Measurements from ENCODE around the gene SORCS1.
"Not testable (repeated sequence)": the region's sequence is repeated elsewhere in the genome, so short reads cannot be mapped to it uniquely, and the experiment has no call there.

The SORCS1 gene

DNA sequence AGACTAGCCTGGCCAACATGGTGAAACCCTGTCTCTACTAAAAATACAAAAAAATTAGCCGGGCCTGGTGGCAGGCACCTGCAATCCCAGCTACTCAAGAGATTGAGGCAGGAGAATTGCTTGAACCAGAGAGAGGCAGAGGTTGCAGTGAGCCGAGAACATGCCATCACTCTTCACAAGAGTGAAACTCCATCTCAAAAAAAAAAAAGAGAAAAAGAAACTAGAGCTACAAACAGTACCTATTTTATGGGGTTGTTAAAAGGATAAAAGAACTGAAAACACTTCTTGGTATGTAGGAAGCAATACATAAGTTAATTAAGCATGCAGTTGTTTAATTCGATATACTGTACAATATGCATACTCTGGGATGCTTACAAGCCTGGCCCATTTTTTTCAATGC lies 216.9 kb downstream of the SORCS1 start:
- no peak overlapping the region for H3K27ac ChIP-seq (ENCODE audit: low read depth, low read length, severe bottlenecking)
- H3K4me3 ChIP-seq (ENCODE audit: extremely low read depth, insufficient read depth, low read length, poor library complexity, severe bottlenecking), result no peak overlapping the region
- H3K36me3 ChIP-seq (ENCODE audit: control insufficient read depth, insufficient read depth, low read length), result no peaks in the 10 kb centered on the region
- H3K9me3 ChIP-seq (ENCODE audit: control insufficient read depth, low read length), result no peaks in the 10 kb centered on the region
- 90% methylated on average over 2 of the region's 3 CpGs; no CpG with 5 or more reads in 1 of the 2 experiments for WGBS, 2 experiments (ENCODE audit: insufficient coverage in 2 of 2)
- H3K4me1 ChIP-seq (ENCODE audit: control insufficient read depth, insufficient read depth, low read length, poor library complexity, severe bottlenecking), result no peaks in the 10 kb centered on the region

- Histone ChIP-seq H3K9me3 (ENCODE audit: control insufficient read depth, low read length) (no peaks in the 10 kb centered on the region), H3K36me3 (ENCODE audit: control insufficient read depth, insufficient read depth, low read length) (no peaks in the 10 kb centered on the region), H3K4me3 (ENCODE audit: extremely low read depth, insufficient read depth, low read length, poor library complexity, severe bottlenecking) (no peak overlapping the region), H3K27ac (ENCODE audit: low read depth, low read length, severe bottlenecking) (no peak overlapping the region), H3K4me1 (ENCODE audit: control insufficient read depth, insufficient read depth, low read length, poor library complexity, severe bottlenecking) (no peaks in the 10 kb centered on the region)
- 85 to 96% methylated on average over 3 of the region's 4 CpGs for WGBS, 2 experiments (ENCODE audit: insufficient coverage in 2 of 2)
These were observed 222.4 kb downstream of the SORCS1 start for GRCh38 chr10:106942035-106942662.

DNA sequence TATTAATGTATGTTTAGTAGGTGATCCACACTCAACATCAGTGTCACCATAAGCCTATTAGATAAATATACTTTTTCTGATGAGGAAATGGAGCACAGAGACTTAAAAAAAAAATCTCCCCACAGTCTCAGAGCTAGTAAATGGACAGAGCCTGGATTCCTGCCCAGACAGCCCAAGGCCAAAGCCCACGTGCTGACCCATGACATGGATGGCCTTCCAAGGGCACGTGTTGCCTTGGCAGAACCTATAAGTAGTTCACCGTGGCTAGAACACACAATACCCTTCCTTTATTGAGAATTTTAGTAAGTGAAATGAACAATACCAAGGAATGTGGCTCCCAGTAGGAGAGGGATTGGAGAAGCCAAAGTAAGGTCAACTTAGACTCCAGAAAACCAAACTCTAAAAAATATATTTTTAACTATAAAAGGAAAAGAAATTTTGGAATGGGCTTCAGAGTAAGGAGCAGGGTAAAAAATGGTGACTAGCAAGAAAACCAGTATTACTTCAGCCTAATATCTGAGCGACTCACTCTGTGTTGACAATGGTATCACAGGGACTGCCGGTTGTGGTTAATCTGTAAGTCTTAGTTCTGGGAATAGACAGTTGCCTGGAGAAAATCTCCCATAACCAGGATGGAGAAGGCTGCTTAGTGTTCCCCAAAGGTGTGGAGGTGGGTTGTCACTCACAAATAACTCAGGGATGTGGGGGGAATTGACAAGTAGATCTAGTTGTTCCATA lies 223.0 kb downstream of the SORCS1 start:
- H3K9me3 ChIP-seq (ENCODE audit: control insufficient read depth, low read length), result no peaks in the 10 kb centered on the region
- no peak overlapping the region for H3K4me3 ChIP-seq (ENCODE audit: extremely low read depth, insufficient read depth, low read length, poor library complexity, severe bottlenecking)
- no peak overlapping the region for H3K27ac ChIP-seq (ENCODE audit: low read depth, low read length, severe bottlenecking)
- 72 to 75% methylated on average over 1 to 3 of the region's 5 CpGs for WGBS, 2 experiments (ENCODE audit: insufficient coverage in 2 of 2)
- no peaks in the 10 kb centered on the region for H3K36me3 ChIP-seq (ENCODE audit: control insufficient read depth, insufficient read depth, low read length)
- H3K4me1 ChIP-seq (ENCODE audit: control insufficient read depth, insufficient read depth, low read length, poor library complexity, severe bottlenecking), result no peaks in the 10 kb centered on the region

- no peak overlapping the region for H3K27ac ChIP-seq (ENCODE audit: low read depth, low read length, severe bottlenecking)
- no peaks in the 10 kb centered on the region for H3K4me1 ChIP-seq (ENCODE audit: control insufficient read depth, insufficient read depth, low read length, poor library complexity, severe bottlenecking)
- 88% methylated on average over 1 of the region's 1 CpG; no CpG with 5 or more reads in 1 of the 2 experiments for WGBS, 2 experiments (ENCODE audit: insufficient coverage in 2 of 2)
- H3K36me3 ChIP-seq (ENCODE audit: control insufficient read depth, insufficient read depth, low read length), result no peaks in the 10 kb centered on the region
- no peaks in the 10 kb centered on the region for H3K9me3 ChIP-seq (ENCODE audit: control insufficient read depth, low read length)
- no peak overlapping the region for H3K4me3 ChIP-seq (ENCODE audit: extremely low read depth, insufficient read depth, low read length, poor library complexity, severe bottlenecking)
These were observed 226.0 kb downstream of the SORCS1 start for GRCh38 chr10:106938513-106938912.

GRCh38 chr10:106935978-106936451 lies 228.5 kb downstream of the SORCS1 start:
- Histone ChIP-seq H3K36me3 (ENCODE audit: control insufficient read depth, insufficient read depth, low read length) (no peaks in the 10 kb centered on the region), H3K4me3 (ENCODE audit: extremely low read depth, insufficient read depth, low read length, poor library complexity, severe bottlenecking) (no peak overlapping the region), H3K4me1 (ENCODE audit: control insufficient read depth, insufficient read depth, low read length, poor library complexity, severe bottlenecking) (no peaks in the 10 kb centered on the region), H3K27ac (ENCODE audit: low read depth, low read length, severe bottlenecking) (no peak overlapping the region), H3K9me3 (ENCODE audit: control insufficient read depth, low read length) (no peaks in the 10 kb centered on the region)

- WGBS, 2 experiments (ENCODE audit: insufficient coverage in 2 of 2), result no CpG with 5 or more reads among the region's 1 CpG
- Histone ChIP-seq H3K36me3 (ENCODE audit: control insufficient read depth, insufficient read depth, low read length) (no peaks in the 10 kb centered on the region), H3K4me3 (ENCODE audit: extremely low read depth, insufficient read depth, low read length, poor library complexity, severe bottlenecking) (no peak overlapping the region)
These were observed 232.7 kb downstream of the SORCS1 start for GRCh38 chr10:106931853-106932249.

GRCh38 chr10:106931159-106931852 lies 233.2 kb downstream of the SORCS1 start:
- Histone ChIP-seq H3K4me1 (ENCODE audit: control insufficient read depth, insufficient read depth, low read length, poor library complexity, severe bottlenecking) (no peaks in the 10 kb centered on the region), H3K9me3 (ENCODE audit: control insufficient read depth, low read length) (no peaks in the 10 kb centered on the region)

More at GRCh38 chr10:106931853-106932249, 232.7 kb downstream of the SORCS1 start:
- Histone ChIP-seq H3K27ac (ENCODE audit: low read depth, low read length, severe bottlenecking) (no peak overlapping the region), H3K4me1 (ENCODE audit: control insufficient read depth, insufficient read depth, low read length, poor library complexity, severe bottlenecking) (no peaks in the 10 kb centered on the region), H3K9me3 (ENCODE audit: control insufficient read depth, low read length) (no peaks in the 10 kb centered on the region)

GRCh38 chr10:106930751-106931150 lies 233.8 kb downstream of the SORCS1 start:
- no peaks in the 10 kb centered on the region for H3K36me3 ChIP-seq (ENCODE audit: control insufficient read depth, insufficient read depth, low read length)
- H3K4me1 ChIP-seq (ENCODE audit: control insufficient read depth, insufficient read depth, low read length, poor library complexity, severe bottlenecking), result no peaks in the 10 kb centered on the region
- no peaks in the 10 kb centered on the region for H3K9me3 ChIP-seq (ENCODE audit: control insufficient read depth, low read length)
- no peak overlapping the region for H3K4me3 ChIP-seq (ENCODE audit: extremely low read depth, insufficient read depth, low read length, poor library complexity, severe bottlenecking)
- no CpG with 5 or more reads among the region's 1 CpG for WGBS, 2 experiments (ENCODE audit: insufficient coverage in 2 of 2)
- no peak overlapping the region for H3K27ac ChIP-seq (ENCODE audit: low read depth, low read length, severe bottlenecking)

More at GRCh38 chr10:106931159-106931852, 233.2 kb downstream of the SORCS1 start:
- 58 to 70% methylated on average over 2 to 3 of the region's 5 CpGs for WGBS, 2 experiments (ENCODE audit: insufficient coverage in 2 of 2)
- Histone ChIP-seq H3K27ac (ENCODE audit: low read depth, low read length, severe bottlenecking) (no peak overlapping the region), H3K36me3 (ENCODE audit: control insufficient read depth, insufficient read depth, low read length) (no peaks in the 10 kb centered on the region), H3K4me3 (ENCODE audit: extremely low read depth, insufficient read depth, low read length, poor library complexity, severe bottlenecking) (no peak overlapping the region)

- H3K4me1 ChIP-seq (ENCODE audit: control insufficient read depth, insufficient read depth, low read length, poor library complexity, severe bottlenecking), result no peaks in the 10 kb centered on the region
- no peak overlapping the region for H3K4me3 ChIP-seq (ENCODE audit: extremely low read depth, insufficient read depth, low read length, poor library complexity, severe bottlenecking)
- H3K36me3 ChIP-seq (ENCODE audit: control insufficient read depth, insufficient read depth, low read length), result no peaks in the 10 kb centered on the region
- 53 to 90% methylated on average over 2 of the region's 6 CpGs for WGBS, 2 experiments (ENCODE audit: insufficient coverage in 2 of 2)
- no peak overlapping the region for H3K27ac ChIP-seq (ENCODE audit: low read depth, low read length, severe bottlenecking)
- H3K9me3 ChIP-seq (ENCODE audit: control insufficient read depth, low read length), result no peaks in the 10 kb centered on the region
These were observed 235.1 kb downstream of the SORCS1 start for GRCh38 chr10:106929291-106929895.

DNA sequence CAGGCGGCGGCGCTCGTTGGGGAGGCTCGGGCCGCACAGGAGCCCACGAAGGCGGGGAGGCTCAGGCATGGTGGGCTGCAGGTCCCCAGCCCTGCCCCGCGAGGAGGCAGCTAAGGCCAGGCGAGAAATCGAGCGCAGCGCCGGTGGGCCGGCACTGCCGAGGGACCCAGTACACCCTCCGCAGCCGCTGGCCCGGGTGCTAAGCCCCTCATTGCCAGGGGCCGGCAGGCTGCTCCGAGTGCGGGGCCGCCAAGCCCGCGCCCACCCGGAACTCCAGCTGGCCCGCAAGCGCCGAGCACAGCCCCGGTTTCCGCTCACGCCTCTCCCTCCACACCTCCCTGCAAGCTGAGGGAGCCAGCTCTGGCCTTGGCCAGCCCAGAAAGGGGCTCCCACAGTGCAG lies 236.4 kb downstream of the SORCS1 start:
- WGBS, 2 experiments (ENCODE audit: insufficient coverage in 2 of 2), result 95 to 97% methylated on average over 21 to 23 of the region's 33 CpGs
- not testable (repeated sequence) for H3K9me3 ChIP-seq (ENCODE audit: control insufficient read depth, low read length); H3K27ac ChIP-seq (ENCODE audit: low read depth, low read length, severe bottlenecking); H3K4me1 ChIP-seq (ENCODE audit: control insufficient read depth, insufficient read depth, low read length, poor library complexity, severe bottlenecking); H3K4me3 ChIP-seq (ENCODE audit: extremely low read depth, insufficient read depth, low read length, poor library complexity, severe bottlenecking); H3K36me3 ChIP-seq (ENCODE audit: control insufficient read depth, insufficient read depth, low read length)

All from mesodermal cell (in vitro differentiated cells).